ENCODE data around the gene ZNF273.
"Not testable (repeated sequence)": the region's sequence is repeated elsewhere in the genome, so short reads cannot be mapped to it uniquely, and the experiment has no call there.

ZNF273 gene

GRCh38 chr7:64890761-64891362, 12.2 kb upstream of the ZNF273 start:
- no peak for DNase-seq

- not testable (repeated sequence) for DNase-seq
Observed at GRCh38 chr7:64891363-64892081, 11.6 kb upstream of the ZNF273 start.

- DNase-seq = no peak
Observed at GRCh38 chr7:64892116-64892515, 11.0 kb upstream of the ZNF273 start.

GRCh38 chr7:64892666-64893309, 10.3 kb upstream of the ZNF273 start:
- DNase-seq = no peak

- DNase-seq = no peak
Observed at GRCh38 chr7:64893401-64893800, 9.7 kb upstream of the ZNF273 start.

- not testable (repeated sequence) for DNase-seq
Observed at GRCh38 chr7:64902461-64902805, 640 bp upstream of the ZNF273 start.

GRCh38 chr7:64904008-64904407, 935 bp downstream of the ZNF273 start:
- DNase-seq = no peak

GRCh38 chr7:64905133-64905532, 2.1 kb downstream of the ZNF273 start:
- no peak for DNase-seq

GRCh38 chr7:64905547-64905946, 2.5 kb downstream of the ZNF273 start:
- DNase-seq = no peak

- DNase-seq = peak; percentile 9
Observed at GRCh38 chr7:64907641-64908326, 4.7 kb downstream of the ZNF273 start.

- no peak for DNase-seq
Observed at GRCh38 chr7:64908358-64908757, 5.3 kb downstream of the ZNF273 start.

- DNase-seq = no peak
Observed at GRCh38 chr7:64914557-64914956, 11.5 kb downstream of the ZNF273 start.

- DNase-seq = not testable (repeated sequence)
Observed at GRCh38 chr7:64915301-64915700, 12.2 kb downstream of the ZNF273 start.

- not testable (repeated sequence) for DNase-seq
Observed at GRCh38 chr7:64928252-64929187, 25.4 kb downstream of the ZNF273 start.

GRCh38 chr7:64934478-64934877, 31.4 kb downstream of the ZNF273 start:
- DNase-seq = no peak

GRCh38 chr7:64938540-64938939, 35.5 kb downstream of the ZNF273 start:
- DNase-seq = no peak

GRCh38 chr7:64940021-64940420, 36.9 kb downstream of the ZNF273 start:
- DNase-seq = not testable (repeated sequence)

- not testable (repeated sequence) for DNase-seq
Observed at GRCh38 chr7:64944667-64945502, 41.8 kb downstream of the ZNF273 start.

- no peak for DNase-seq
Observed at GRCh38 chr7:64945503-64946175, 42.6 kb downstream of the ZNF273 start.

GRCh38 chr7:64946772-64947171, 43.7 kb downstream of the ZNF273 start:
- DNase-seq = no peak
